HEK293 (cell line): ENCODE measurements around the gene SPNS2.

ENCODE experiments used
- CTCF ChIP-seq: fragments of 450-650 bp; formaldehyde crosslinking; IDR thresholded peaks from 2 replicates; pipeline ENCODE4 v1.5.1; 2016; ENCODE audit warnings: missing biosample characterization, missing genetic modification characterization
- INSM2 ChIP-seq: fragments of 450-650 bp; formaldehyde crosslinking; IDR thresholded peaks from 2 replicates; pipeline ENCODE4 v1.5.1; 2016; ENCODE audit warnings: missing biosample characterization, missing genetic modification characterization
- KLF10 ChIP-seq: fragments of 450-650 bp; IDR thresholded peaks from 2 replicates; pipeline ENCODE4 v1.5.1; 2018; ENCODE audit warnings: missing biosample characterization, mild to moderate bottlenecking, missing genetic modification characterization
- PRDM1 ChIP-seq: fragments of 450-650 bp; formaldehyde crosslinking; IDR thresholded peaks from 2 replicates; pipeline ENCODE4; 2016; ENCODE audit warnings: missing biosample characterization, missing genetic modification characterization
- PRDM6 ChIP-seq: fragments of 450-650 bp; formaldehyde crosslinking; IDR thresholded peaks from 2 replicates; pipeline ENCODE4 v1.5.1; 2017; ENCODE audit warnings: missing biosample characterization, missing genetic modification characterization
- SP2 ChIP-seq: fragments of 450-650 bp; formaldehyde crosslinking; IDR thresholded peaks from 2 replicates; pipeline ENCODE4 v1.5.1; 2016; ENCODE audit warnings: missing biosample characterization, missing genetic modification characterization
- ZBTB8A ChIP-seq: fragments of 450-650 bp; formaldehyde crosslinking; IDR thresholded peaks from 2 replicates; pipeline ENCODE4 v1.5.1; 2016; ENCODE audit warnings: missing biosample characterization, missing genetic modification characterization
- ZNF138 ChIP-seq: fragments of 450-650 bp; formaldehyde crosslinking; IDR thresholded peaks from 2 replicates; pipeline ENCODE4 v1.5.1; 2016; ENCODE audit warnings: missing biosample characterization, missing genetic modification characterization, borderline replicate concordance
- ZNF211 ChIP-seq: fragments of 450-650 bp; formaldehyde crosslinking; IDR thresholded peaks from 2 replicates; pipeline ENCODE4 v1.5.1; 2016; ENCODE audit warnings: low read depth, missing biosample characterization, missing genetic modification characterization
- ZNF335 ChIP-seq: fragments of 450-650 bp; formaldehyde crosslinking; conservative IDR thresholded peaks from 2 replicates; pipeline ENCODE4 v1.5.1; 2016; ENCODE audit warnings: missing biosample characterization, missing genetic modification characterization
- ZNF560 ChIP-seq: fragments of 450-650 bp; formaldehyde crosslinking; IDR thresholded peaks from 2 replicates; pipeline ENCODE4 v1.5.1; 2017; ENCODE audit warnings: missing biosample characterization, missing genetic modification characterization, borderline replicate concordance
- ZNF658 ChIP-seq: fragments of 450-650 bp; formaldehyde crosslinking; IDR thresholded peaks from 2 replicates; pipeline ENCODE4; 2016; ENCODE audit warnings: missing biosample characterization, missing genetic modification characterization
- ZNF670 ChIP-seq: fragments of 450-650 bp; formaldehyde crosslinking; IDR thresholded peaks from 2 replicates; pipeline ENCODE4 v1.5.1; 2016; ENCODE audit warnings: missing biosample characterization, missing genetic modification characterization, low read depth
- ZXDB ChIP-seq: fragments of 450-650 bp; formaldehyde crosslinking; IDR thresholded peaks from 2 replicates; pipeline ENCODE4 v1.5.1; 2016; ENCODE audit warnings: missing biosample characterization, missing genetic modification characterization

- TF ChIP-seq ZBTB8A (tag by site-specific recombination) (no peak), ZNF211 (tag by site-specific recombination) (no peak), CTCF (tag by site-specific recombination) (no peak), KLF10 (tag by site-specific recombination) (no peak), INSM2 (no peak), ZNF138 (tag by site-specific recombination) (no peak), PRDM1 (no peak), ZNF670 (tag by site-specific recombination) (no peak), ZXDB (tag by site-specific recombination) (no peak), SP2 (no peak), ZNF658 (tag by site-specific recombination) (no peak), PRDM6 (no peak), ZNF560 (tag by site-specific recombination) (no peak), ZNF335 (tag by site-specific recombination) (no peak)
Observed at GRCh38 chr17:4549781-4550533, 51.3 kb downstream of the SPNS2 start.
